HFF-Myc (cell line): ENCODE data around the gene GTF2H3.

Experiments used
- DNase-seq: peaks from one replicate; pipeline ENCODE4 v3.0.0-alpha.2; 2011; ENCODE audit warnings: low read depth; ENCODE audit errors: extremely low read depth
- H3K4me3 ChIP-seq: replicated peaks from 2 replicates; pipeline ENCODE4 v1.5.1; 2011; ENCODE audit warnings: low read depth, mild to moderate bottlenecking, control low read depth, low read length
- TF ChIP-seq, protein P1 (sequence below): IDR thresholded peaks from 2 replicates; pipeline ENCODE4 v1.5.1; 2012; ENCODE audit warnings: mild to moderate bottlenecking, low read depth, low read length, control low read depth; ENCODE audit errors: missing control alignments

Gene GTF2H3

DNA sequence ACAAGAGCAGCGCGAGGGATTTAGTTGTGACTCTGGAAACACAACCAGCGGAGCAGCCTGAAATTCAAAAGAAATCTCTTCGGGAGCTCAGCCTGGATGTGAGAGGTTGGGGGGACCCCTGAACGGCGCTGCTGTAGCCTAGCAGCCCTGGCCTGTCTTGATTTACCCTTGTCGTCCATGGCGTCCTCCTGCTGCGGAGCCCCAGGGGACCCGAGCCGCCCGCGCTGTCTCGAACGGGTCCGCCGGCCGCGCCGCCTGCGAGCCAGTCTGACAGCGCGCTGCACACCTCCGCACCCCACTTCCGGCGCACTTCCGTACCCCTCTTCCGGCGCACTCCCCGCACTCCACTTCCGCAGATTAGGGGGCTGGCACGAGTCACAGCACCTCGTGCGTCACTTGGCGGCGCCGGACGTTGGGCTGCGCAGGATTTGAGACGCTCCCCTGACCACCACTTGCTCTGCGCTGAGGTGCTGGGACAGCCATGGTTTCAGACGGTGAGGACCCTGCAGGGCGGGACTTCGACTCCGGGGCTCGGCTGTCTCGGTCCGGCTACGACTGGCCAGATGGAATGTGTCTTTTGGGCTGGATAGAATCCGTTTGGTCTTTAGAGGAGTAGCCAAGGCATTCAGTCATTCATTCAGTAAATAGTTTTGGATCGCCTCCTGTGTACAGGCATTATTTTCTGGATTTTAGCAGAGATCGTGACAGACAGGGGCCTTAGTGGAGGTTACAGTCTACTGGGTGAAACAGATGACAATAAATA, at the start of gene GTF2H3, which contains the start of gene EIF2B1:
TSS of gene GTF2H3 (plus strand) at position 451 of the 763 bp plus-strand sequence. CDS start at position 482, 31 bp downstream.
TSS of gene EIF2B1 (minus strand) at position 308 of the 763 bp plus-strand sequence. CDS start at position 179, 129 bp downstream.
- TF ChIP-seq, protein P1, sequence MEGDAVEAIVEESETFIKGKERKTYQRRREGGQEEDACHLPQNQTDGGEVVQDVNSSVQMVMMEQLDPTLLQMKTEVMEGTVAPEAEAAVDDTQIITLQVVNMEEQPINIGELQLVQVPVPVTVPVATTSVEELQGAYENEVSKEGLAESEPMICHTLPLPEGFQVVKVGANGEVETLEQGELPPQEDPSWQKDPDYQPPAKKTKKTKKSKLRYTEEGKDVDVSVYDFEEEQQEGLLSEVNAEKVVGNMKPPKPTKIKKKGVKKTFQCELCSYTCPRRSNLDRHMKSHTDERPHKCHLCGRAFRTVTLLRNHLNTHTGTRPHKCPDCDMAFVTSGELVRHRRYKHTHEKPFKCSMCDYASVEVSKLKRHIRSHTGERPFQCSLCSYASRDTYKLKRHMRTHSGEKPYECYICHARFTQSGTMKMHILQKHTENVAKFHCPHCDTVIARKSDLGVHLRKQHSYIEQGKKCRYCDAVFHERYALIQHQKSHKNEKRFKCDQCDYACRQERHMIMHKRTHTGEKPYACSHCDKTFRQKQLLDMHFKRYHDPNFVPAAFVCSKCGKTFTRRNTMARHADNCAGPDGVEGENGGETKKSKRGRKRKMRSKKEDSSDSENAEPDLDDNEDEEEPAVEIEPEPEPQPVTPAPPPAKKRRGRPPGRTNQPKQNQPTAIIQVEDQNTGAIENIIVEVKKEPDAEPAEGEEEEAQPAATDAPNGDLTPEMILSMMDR = no peak
- peak within 1 kb of the TSS; percentile 88 for H3K4me3 ChIP-seq
- peak; percentile 95 for DNase-seq

DNA sequence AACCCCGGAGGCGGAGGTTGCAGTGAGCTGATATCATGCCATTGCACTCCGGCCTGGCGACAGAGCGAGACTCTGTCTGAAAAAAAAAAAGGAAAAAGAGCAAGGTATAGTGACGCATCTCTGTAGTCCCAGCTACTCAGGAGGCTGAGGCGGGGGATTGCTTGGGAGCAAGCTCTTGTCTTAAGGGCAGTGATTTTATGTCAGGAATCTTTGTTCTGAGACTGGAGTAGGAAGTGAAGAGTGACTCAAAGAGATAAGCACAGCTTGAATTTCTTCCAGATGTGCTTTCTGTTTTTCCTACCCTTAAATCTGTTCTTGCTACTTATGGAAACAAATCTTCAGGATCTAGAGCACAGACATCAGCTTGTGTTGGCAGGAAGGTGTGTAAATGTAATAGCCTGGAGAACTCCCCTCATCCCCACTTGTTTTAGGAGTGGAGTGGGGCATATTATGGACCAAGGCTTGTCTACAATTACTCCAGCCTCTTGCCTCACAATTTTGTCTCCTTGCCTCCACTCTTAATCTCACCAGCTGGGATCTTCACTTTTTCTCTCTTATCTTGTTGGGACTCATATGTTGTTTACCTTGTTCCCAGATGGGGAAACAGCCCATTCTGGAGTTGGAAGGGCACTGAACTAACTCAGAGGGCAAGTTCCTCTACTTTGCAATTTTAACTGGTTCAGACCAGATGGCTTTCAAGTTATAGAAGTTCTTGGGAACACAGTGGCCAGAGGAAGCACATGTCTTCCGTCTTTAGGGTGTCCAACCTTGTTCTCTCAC, 41.7 kb upstream of the GTF2H3 start:
- H3K4me3 ChIP-seq = no peak overlapping the region
- DNase-seq = no peak
- TF ChIP-seq, protein P1 = no peak

GRCh38 chr12:123595729-123596128, 37.9 kb upstream of the GTF2H3 start:
- TF ChIP-seq, protein P1 = no peak
- no peak for DNase-seq
- H3K4me3 ChIP-seq = no peak overlapping the region

DNA sequence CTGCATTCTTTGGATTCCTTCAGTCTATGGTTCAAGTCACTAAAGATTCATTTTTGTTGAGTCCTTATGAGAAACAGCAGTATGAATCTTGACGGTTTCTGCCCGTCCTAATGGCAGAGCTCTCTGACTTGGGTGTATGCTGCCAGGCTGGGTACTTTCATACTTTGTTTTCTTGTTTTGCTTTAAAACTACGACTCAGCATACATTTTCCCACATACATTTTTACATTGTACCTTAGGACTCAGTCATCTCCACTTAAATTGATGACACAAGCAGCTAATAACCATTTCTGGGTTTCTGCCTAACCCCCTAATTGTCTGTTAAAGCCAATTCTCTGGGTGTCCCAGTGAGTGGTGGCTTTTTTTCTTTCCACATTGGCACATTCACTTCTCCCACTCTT, 36.5 kb upstream of the GTF2H3 start:
- no peak overlapping the region for H3K4me3 ChIP-seq
- DNase-seq = no peak
- TF ChIP-seq, protein P1 = no peak

DNA sequence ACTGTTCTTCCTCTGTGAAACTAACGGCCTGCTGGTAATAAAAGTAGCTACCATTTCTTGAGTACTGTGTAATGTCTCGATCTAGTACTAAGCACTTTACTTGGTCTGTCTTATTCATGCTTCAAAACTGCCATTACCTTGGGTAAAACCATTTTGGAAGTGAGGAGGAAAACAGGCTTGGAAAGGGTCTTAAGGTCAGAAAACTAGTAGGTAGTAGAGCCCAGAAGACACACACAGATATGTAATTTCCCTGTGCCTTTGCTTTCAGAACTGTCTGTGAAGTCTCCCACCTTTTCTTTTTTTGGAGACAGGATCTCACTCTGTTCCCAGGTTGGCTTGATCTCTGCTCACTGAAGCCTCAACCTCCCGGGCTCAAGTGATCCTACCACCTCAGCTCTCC, 35.1 kb upstream of the GTF2H3 start:
- DNase-seq = no peak
- TF ChIP-seq, protein P1 = no peak

DNA sequence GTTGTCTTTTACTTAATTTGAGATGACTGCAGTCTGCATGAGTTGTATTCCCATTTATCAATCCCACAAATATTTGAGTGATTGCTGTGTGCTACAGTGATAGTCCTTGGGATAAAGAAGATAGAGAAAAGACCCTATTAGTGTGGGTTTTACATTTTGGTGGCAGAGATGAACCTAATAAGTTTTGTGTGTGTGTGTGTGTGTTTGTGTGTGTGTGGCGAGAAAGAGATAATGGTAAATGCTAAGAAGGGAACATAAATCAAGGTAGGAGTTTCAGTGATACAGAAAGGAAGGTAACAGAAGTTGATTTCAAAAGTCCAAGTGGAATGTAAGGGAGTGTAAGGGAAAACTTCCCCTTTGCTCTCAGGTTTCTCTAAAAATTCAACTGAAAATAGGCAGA, 34.3 kb upstream of the GTF2H3 start:
- H3K4me3 ChIP-seq = no peak overlapping the region
- TF ChIP-seq, protein P1 = no peak
- no peak for DNase-seq

More for the DNA sequence above, 35.1 kb upstream of the GTF2H3 start:
- H3K4me3 ChIP-seq = no peak overlapping the region
